ENCODE results near the gene ALDH1L1. TPM values are rescaled to one million over a fixed set of nuclear protein-coding genes. Genes with fewer than 3 reads are reported as not detected.
A peak's percentile ranks its signal among the peaks of the same experiment; 100 is the strongest.

Gene ALDH1L1
- total RNA-seq, 1 donor from 2014 or later, result 1.5 TPM

- Mint-ChIP-seq H3K4me1 (ENCODE audit: unreplicated experiment) (peaks cover 10% of the 10 kb centered on the region), H3K4me3 (ENCODE audit: unreplicated experiment) (no peak overlapping the region), H3K9me3 (ENCODE audit: unreplicated experiment) (peaks cover 1% of the 10 kb centered on the region), H3K36me3 (ENCODE audit: unreplicated experiment) (peaks cover 3% of the 10 kb centered on the region), H3K27me3 (ENCODE audit: unreplicated experiment) (no peaks in the 10 kb centered on the region), H3K27ac (ENCODE audit: unreplicated experiment) (no peak overlapping the region)
- DNase-seq (ENCODE audit: extremely low spot score, unreplicated experiment), result no peak
- TF ChIP-seq CTCF (IDR thresholded peaks at IDR 0.05), result no peak
These were observed 94.5 kb downstream of the ALDH1L1 start for GRCh38 chr3:126085841-126086240.

GRCh38 chr3:126085276-126085675 lies 95.1 kb downstream of the ALDH1L1 start:
- Mint-ChIP-seq H3K27me3 (ENCODE audit: unreplicated experiment) (no peaks in the 10 kb centered on the region), H3K9me3 (ENCODE audit: unreplicated experiment) (no peaks in the 10 kb centered on the region), H3K36me3 (ENCODE audit: unreplicated experiment) (peaks cover 4% of the 10 kb centered on the region), H3K4me3 (ENCODE audit: unreplicated experiment) (peak overlapping the region; percentile 72), H3K27ac (ENCODE audit: unreplicated experiment) (no peak overlapping the region), H3K4me1 (ENCODE audit: unreplicated experiment) (peaks cover 10% of the 10 kb centered on the region)
- no peak for TF ChIP-seq CTCF (IDR thresholded peaks at IDR 0.05)
- DNase-seq (ENCODE audit: extremely low spot score, unreplicated experiment), result no peak

GRCh38 chr3:126084768-126085180 lies 95.6 kb downstream of the ALDH1L1 start:
- Mint-ChIP-seq H3K27me3 (ENCODE audit: unreplicated experiment) (no peaks in the 10 kb centered on the region), H3K4me1 (ENCODE audit: unreplicated experiment) (peaks cover 10% of the 10 kb centered on the region), H3K4me3 (ENCODE audit: unreplicated experiment) (peak overlapping the region; percentile 72), H3K9me3 (ENCODE audit: unreplicated experiment) (peaks cover 5% of the 10 kb centered on the region), H3K27ac (ENCODE audit: unreplicated experiment) (peak overlapping the region; percentile 35), H3K36me3 (ENCODE audit: unreplicated experiment) (peaks cover 7% of the 10 kb centered on the region)
- TF ChIP-seq CTCF (IDR thresholded peaks at IDR 0.05), result no peak
- no peak for DNase-seq (ENCODE audit: extremely low spot score, unreplicated experiment)

DNA sequence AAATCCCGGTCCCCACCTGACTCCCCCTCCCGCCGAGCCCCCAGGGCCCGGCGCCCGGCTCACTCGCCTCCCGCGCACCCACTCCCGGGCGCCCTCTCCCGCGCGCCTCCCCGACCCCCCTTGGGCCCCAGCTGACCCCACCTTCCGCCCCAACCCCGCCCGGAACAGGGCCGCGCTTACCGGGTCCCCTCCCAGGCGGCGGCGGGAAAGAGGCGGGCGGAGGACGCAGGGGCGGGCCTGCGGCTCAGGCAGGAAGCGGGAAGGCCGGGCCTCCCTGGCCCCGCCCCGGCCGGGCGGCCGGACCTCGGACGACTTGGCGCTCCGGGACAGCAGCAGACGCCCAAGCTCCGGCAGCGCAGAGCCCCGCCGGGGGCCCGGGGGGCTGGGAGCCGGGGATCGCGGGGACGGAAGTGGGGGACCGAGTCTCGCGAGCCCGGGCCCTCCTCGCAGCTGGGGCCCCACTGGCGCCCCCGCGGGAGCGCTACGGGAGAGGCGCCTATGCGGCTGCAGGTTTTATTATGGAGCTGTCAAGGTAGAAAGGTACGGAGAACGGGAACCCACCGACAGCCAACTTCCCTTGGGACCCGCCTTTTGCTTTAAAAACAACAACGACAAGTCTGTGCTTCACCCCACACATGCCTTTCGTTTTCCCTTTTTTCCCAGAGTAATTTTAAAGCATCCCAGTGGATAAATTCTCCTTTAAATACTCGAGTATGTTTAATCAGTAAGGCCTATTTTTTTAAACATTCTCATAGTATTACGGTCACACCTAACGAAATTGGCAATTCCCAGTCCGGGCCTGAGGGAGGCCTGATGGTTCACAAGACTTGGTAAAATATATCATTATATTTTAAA lies 96.2 kb downstream of the ALDH1L1 start, which contains the start of gene SLC41A3:
Gene SLC41A3, minus strand, starts transcription at position 212 of the 855 bp plus-strand sequence. CDS start 15,905 bp downstream, outside the sequence.
- H3K27ac Mint-ChIP-seq (ENCODE audit: unreplicated experiment), result peak within 1 kb of the TSS; percentile 64
- peaks cover 7% of the 10 kb centered on the region for H3K36me3 Mint-ChIP-seq (ENCODE audit: unreplicated experiment)
- H3K9me3 Mint-ChIP-seq (ENCODE audit: unreplicated experiment), result peaks cover 10% of the 10 kb centered on the region
- no peaks in the 10 kb centered on the region for H3K27me3 Mint-ChIP-seq (ENCODE audit: unreplicated experiment)
- peak; percentile 94 for DNase-seq (ENCODE audit: extremely low spot score, unreplicated experiment)
- H3K4me3 Mint-ChIP-seq (ENCODE audit: unreplicated experiment), result peak within 1 kb of the TSS; percentile 85
- peaks cover 10% of the 10 kb centered on the region for H3K4me1 Mint-ChIP-seq (ENCODE audit: unreplicated experiment)
- TF ChIP-seq CTCF (IDR thresholded peaks at IDR 0.05), result peak; percentile 57

DNA sequence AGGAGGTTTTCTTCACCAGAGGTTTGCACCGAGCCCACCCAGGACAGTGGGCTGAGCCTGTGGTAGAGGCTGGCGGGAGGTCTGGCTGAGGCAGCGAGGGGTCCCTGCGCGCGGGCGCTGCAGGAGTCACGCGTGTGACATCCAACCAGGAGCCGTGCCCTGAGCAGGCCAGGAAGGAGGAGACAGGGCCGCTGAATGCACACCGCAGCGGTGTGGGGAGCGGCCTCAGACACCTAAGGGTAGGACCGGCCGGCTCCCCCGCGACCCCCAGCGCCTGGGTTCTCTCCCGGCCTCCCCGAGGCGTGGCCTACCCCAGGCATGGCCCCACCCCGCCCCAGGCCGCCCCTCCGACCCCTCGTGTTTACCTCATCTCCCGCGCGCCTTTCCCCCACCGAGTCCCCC lies 96.9 kb downstream of the ALDH1L1 start:
- peak overlapping the region; percentile 64 for H3K27ac Mint-ChIP-seq (ENCODE audit: unreplicated experiment)
- no peak for DNase-seq (ENCODE audit: extremely low spot score, unreplicated experiment)

More for the DNA sequence above, 96.9 kb downstream of the ALDH1L1 start:
- no peak for TF ChIP-seq CTCF (IDR thresholded peaks at IDR 0.05)
- peaks cover 7% of the 10 kb centered on the region for H3K36me3 Mint-ChIP-seq (ENCODE audit: unreplicated experiment)
- H3K27me3 Mint-ChIP-seq (ENCODE audit: unreplicated experiment), result no peaks in the 10 kb centered on the region
- H3K9me3 Mint-ChIP-seq (ENCODE audit: unreplicated experiment), result peaks cover 10% of the 10 kb centered on the region
- H3K4me1 Mint-ChIP-seq (ENCODE audit: unreplicated experiment), result peaks cover 10% of the 10 kb centered on the region
- H3K4me3 Mint-ChIP-seq (ENCODE audit: unreplicated experiment), result peak overlapping the region; percentile 85

All from osteocyte (in vitro differentiated cells).